Ishikawa (cell line): ENCODE results near the gene RNF114.

Experiments
- EGR1 ChIP-seq: IDR thresholded peaks from 2 replicates; pipeline ENCODE4 v1.6.1; 2012
- FOXM1 ChIP-seq: IDR thresholded peaks from 2 replicates; pipeline ENCODE4 v1.6.1; 2012; ENCODE audit warnings: low read depth, borderline replicate concordance
- TEAD4 ChIP-seq: IDR thresholded peaks from 2 replicates; pipeline ENCODE4 v1.6.1; 2012
- YY1 ChIP-seq: IDR thresholded peaks from 2 replicates; pipeline ENCODE4 v1.6.1; 2012; ENCODE audit warnings: low read depth
- TF ChIP-seq, protein P1 (sequence below): IDR thresholded peaks from 2 replicates; pipeline ENCODE4 v1.6.1; 2012; ENCODE audit warnings: low read depth, mild to moderate bottlenecking
- TF ChIP-seq, protein P2 (sequence below): IDR thresholded peaks from 2 replicates; pipeline ENCODE4 v1.6.1; 2012

DNA sequence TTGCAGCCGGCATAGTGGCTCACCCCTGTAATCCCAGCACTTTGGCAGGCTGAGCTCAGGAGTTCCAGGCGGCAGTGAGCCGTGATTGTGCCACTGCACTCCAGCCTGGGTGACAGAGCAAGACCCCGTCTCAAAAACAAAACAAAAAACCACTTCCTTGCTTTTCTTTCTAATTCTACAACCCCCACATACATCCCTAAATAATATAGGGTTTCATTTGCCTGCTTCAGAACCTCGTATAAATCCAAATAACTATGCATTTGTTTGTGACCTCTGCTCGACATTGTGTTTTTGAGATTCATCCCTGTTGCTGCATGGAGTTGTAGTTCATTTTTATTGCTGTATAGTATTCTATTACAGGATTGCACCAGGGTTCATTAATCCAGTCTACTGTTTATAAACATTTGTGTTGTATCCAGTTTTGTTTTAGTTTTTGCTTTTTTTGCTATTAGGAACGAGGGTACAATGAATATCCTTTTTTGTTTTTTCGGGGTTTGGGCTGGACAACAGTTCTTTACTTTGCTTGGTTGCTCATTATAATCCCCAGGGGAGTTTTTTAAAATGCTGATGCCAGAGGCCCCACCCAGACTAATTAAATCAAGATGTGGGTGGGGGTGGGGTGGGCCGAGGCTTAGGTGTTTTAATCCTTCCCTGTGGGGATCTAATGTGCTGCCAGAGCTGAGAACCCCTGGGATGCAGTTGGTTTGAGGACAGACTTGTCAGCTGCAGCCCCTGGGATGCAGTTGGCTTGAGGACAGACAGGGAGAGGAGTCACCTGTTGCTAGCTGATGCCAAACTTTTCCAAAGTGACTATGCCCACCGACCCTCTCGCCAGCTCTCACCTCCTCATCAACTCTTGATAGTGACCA lies 44.2 kb downstream of the RNF114 start:
- TF ChIP-seq, protein P1, sequence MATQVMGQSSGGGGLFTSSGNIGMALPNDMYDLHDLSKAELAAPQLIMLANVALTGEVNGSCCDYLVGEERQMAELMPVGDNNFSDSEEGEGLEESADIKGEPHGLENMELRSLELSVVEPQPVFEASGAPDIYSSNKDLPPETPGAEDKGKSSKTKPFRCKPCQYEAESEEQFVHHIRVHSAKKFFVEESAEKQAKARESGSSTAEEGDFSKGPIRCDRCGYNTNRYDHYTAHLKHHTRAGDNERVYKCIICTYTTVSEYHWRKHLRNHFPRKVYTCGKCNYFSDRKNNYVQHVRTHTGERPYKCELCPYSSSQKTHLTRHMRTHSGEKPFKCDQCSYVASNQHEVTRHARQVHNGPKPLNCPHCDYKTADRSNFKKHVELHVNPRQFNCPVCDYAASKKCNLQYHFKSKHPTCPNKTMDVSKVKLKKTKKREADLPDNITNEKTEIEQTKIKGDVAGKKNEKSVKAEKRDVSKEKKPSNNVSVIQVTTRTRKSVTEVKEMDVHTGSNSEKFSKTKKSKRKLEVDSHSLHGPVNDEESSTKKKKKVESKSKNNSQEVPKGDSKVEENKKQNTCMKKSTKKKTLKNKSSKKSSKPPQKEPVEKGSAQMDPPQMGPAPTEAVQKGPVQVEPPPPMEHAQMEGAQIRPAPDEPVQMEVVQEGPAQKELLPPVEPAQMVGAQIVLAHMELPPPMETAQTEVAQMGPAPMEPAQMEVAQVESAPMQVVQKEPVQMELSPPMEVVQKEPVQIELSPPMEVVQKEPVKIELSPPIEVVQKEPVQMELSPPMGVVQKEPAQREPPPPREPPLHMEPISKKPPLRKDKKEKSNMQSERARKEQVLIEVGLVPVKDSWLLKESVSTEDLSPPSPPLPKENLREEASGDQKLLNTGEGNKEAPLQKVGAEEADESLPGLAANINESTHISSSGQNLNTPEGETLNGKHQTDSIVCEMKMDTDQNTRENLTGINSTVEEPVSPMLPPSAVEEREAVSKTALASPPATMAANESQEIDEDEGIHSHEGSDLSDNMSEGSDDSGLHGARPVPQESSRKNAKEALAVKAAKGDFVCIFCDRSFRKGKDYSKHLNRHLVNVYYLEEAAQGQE: no peak
- TF ChIP-seq, protein P2, sequence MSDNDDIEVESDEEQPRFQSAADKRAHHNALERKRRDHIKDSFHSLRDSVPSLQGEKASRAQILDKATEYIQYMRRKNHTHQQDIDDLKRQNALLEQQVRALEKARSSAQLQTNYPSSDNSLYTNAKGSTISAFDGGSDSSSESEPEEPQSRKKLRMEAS: no peak
- TF ChIP-seq YY1 (no peak), TEAD4 (no peak), FOXM1 (no peak), EGR1 (no peak)
